OCI-LY7 (cell line): Measurements from ENCODE around the gene TMEM39B. TPM values are rescaled to one million over a fixed set of nuclear protein-coding genes. Genes with fewer than 3 reads are reported as not detected.

Experiments used
- BruUV-seq: library from RNA; stranded (reverse); fragments of 400-500 nt; replicated peaks from 2 replicates; lab custom pipeline; 2021; lab: Mats Ljungman, UMichigan
- CTCF ChIA-PET: fragments of 300-600 bp; sonication (Branson Sonifier 250); formaldehyde crosslinking; loops from one replicate; lab custom pipeline; 2022; ENCODE audit warnings: antibody characterized with exemption; ENCODE audit not compliant: unreplicated experiment; lab: Charles Lee
- POLR2A ChIA-PET: fragments of 300-600 bp; sonication (Branson Sonifier 250); formaldehyde crosslinking; loops from one replicate; lab custom pipeline; 2022; ENCODE audit warnings: antibody characterized with exemption; lab: Charles Lee
- DNase-seq: peaks from one replicate; pipeline ENCODE4 v3.0.0-alpha.2; 2015; ENCODE audit warnings: low spot score
- H2AFZ ChIP-seq: fragments of 200-600 bp; sonication (generic), shearing (Covaris generic); 2 replicates; pipeline ENCODE4 v1.6.1; 2014; ENCODE audit warnings: mild to moderate bottlenecking, antibody characterized with exemption, low read length, moderate library complexity
- H3K27ac ChIP-seq: fragments of 200-600 bp; sonication (generic); 2 replicates; pipeline ENCODE4 v1.5.1; 2014; ENCODE audit warnings: mixed run types, low read depth, mild to moderate bottlenecking, moderate library complexity, low read length, inconsistent platforms; ENCODE audit not compliant: poor library complexity, severe bottlenecking
- H3K36me3 ChIP-seq: fragments of 200-600 bp; sonication (generic); 2 replicates; pipeline ENCODE4 v1.6.1; 2014; ENCODE audit warnings: mild to moderate bottlenecking, antibody characterized with exemption, low read length, moderate library complexity, mixed read lengths; ENCODE audit not compliant: insufficient read depth
- H3K4me1 ChIP-seq: fragments of 200-600 bp; sonication (generic); 2 replicates; pipeline ENCODE4 v1.5.1; 2014; ENCODE audit warnings: mild to moderate bottlenecking, low read length; ENCODE audit not compliant: insufficient read depth, poor library complexity, severe bottlenecking
- H3K4me2 ChIP-seq: fragments of 200-600 bp; sonication (generic); 2 replicates; pipeline ENCODE4 v1.6.1; 2014; ENCODE audit warnings: mild to moderate bottlenecking, low read length
- H3K4me3 ChIP-seq: fragments of 200-600 bp; sonication (generic); 2 replicates; pipeline ENCODE4 v1.5.1; 2014; ENCODE audit warnings: mild to moderate bottlenecking, low read depth, low read length; ENCODE audit not compliant: poor library complexity, severe bottlenecking
- H3K79me2 ChIP-seq: fragments of 200-600 bp; sonication (generic); 2 replicates; pipeline ENCODE4 v1.6.1; 2016; ENCODE audit warnings: low read depth, mild to moderate bottlenecking, low read length, moderate library complexity, mixed read lengths; ENCODE audit not compliant: insufficient read depth
- H3K9me2 ChIP-seq: fragments of 200-600 bp; sonication (generic); 2 replicates; pipeline ENCODE4 v1.6.1; 2016; ENCODE audit warnings: mild to moderate bottlenecking, low read length, mixed read lengths; ENCODE audit not compliant: insufficient read depth
- H3K9me3 ChIP-seq: fragments of 200-600 bp; sonication (generic); 2 replicates; pipeline ENCODE4 v1.6.1; 2014; ENCODE audit warnings: mild to moderate bottlenecking, mixed run types, low read length, mixed read lengths
- H4K20me1 ChIP-seq: fragments of 200-600 bp; sonication (generic); 2 replicates; pipeline ENCODE4 v1.6.1; 2014; ENCODE audit warnings: mild to moderate bottlenecking, antibody characterized with exemption, low read length, moderate library complexity, mixed read lengths; ENCODE audit not compliant: insufficient read depth
- CTCF ChIP-seq: fragments of 200-600 bp; sonication (generic); conservative IDR thresholded peaks from 2 replicates; pipeline ENCODE4 v1.5.1; 2014; ENCODE audit warnings: mild to moderate bottlenecking, antibody characterized with exemption, low read length, moderate library complexity, mixed read lengths
- EZH2phosphoT487 ChIP-seq: fragments of 200-600 bp; sonication (generic); IDR thresholded peaks from 2 replicates; pipeline ENCODE4 v1.6.1; 2018; ENCODE audit warnings: low read depth, borderline replicate concordance, mild to moderate bottlenecking, mixed run types, antibody characterized with exemption, low read length, moderate library complexity, mixed read lengths
- intact Hi-C: fragments of 100-400 bp; cut with micrococcal nuclease; formaldehyde crosslinking; loops from one replicate; pipeline ENCODE4 v1.10.0; 2022; ENCODE audit not compliant: unreplicated experiment
- total RNA-seq, 2 experiments: library from RNA; depleted of rRNA in 1 of 2; stranded (reverse); fragments of >200 nt in 1 of 2; shearing (Covaris generic) in 1 of 2; gene quantifications; 2 replicates each; pipeline ENCODE4 v1.2.3, GENCODE V29; 2014 to 2022

The TMEM39B gene
- total RNA-seq, 2 experiments from 2014 or later: 11.3 to 35.9 TPM

GRCh38 chr1:32071758-32072621, 749 bp upstream of the TMEM39B start:
- peak overlapping the region; percentile 87 for H3K4me2 ChIP-seq
- DNase-seq: peak; percentile 21
- TSS peak; percentile 97 for BruUV-seq

GRCh38 chr1:32073299-32074229, 825 bp downstream of the TMEM39B start:
- H3K9me3 ChIP-seq: no peaks in the 10 kb centered on the region
- H3K36me3 ChIP-seq: peaks cover 40% of the 10 kb centered on the region
- intact Hi-C loops: loop anchor here (1.0 to 5.0 kb wide), 3 partner anchors 35 to 219 kb away; partner anchors contain the start of genes HDAC1 and KPNA6
- peak overlapping the region; percentile 87 for H3K4me2 ChIP-seq
- H3K9me2 ChIP-seq: no peaks in the 10 kb centered on the region
- no peak overlapping the region; the same call in 1 of the 2 replicates for H2AFZ ChIP-seq
- TF ChIP-seq CTCF (peak; percentile 66), EZH2phosphoT487 (no peak)
- ChIA-PET CTCF (interaction anchor here (1.2 to 1.5 kb wide), 2 partner anchors 20 to 35 kb away, joined by 4 to 6 read pairs; partner anchors contain the start of gene KPNA6), POLR2A (interaction anchor here (0.6 to 3.7 kb wide), 15 partner anchors 8 to 309 kb away, joined by 3 to 27 read pairs (median 5); partner anchors contain the start of genes CCDC28B, KPNA6 and TXLNA)
- peaks cover 22% of the 10 kb centered on the region for H3K4me1 ChIP-seq
- peak overlapping the region; percentile 77 for H3K4me3 ChIP-seq
- peak overlapping the region; percentile 81 for H3K27ac ChIP-seq
- TSS peak; percentile 61 for BruUV-seq
- peak; percentile 96 for DNase-seq
- peaks cover 15% of the 10 kb centered on the region for H3K79me2 ChIP-seq
- 0 out of 2 replicates have a peak, but pooled peaks cover 4% of the 10 kb centered on the region for H4K20me1 ChIP-seq

More at GRCh38 chr1:32071758-32072621, 749 bp upstream of the TMEM39B start:
- Histone ChIP-seq H4K20me1 (0 out of 2 replicates have a peak, but pooled peaks cover 4% of the 10 kb centered on the region), H3K9me2 (no peaks in the 10 kb centered on the region), H3K4me1 (peaks cover 22% of the 10 kb centered on the region), H3K36me3 (peaks cover 24% of the 10 kb centered on the region), H3K27ac (peak overlapping the region; percentile 81), H3K9me3 (no peaks in the 10 kb centered on the region), H2AFZ (peak overlapping the region; percentile 88), H3K79me2 (peaks cover 15% of the 10 kb centered on the region), H3K4me3 (peak overlapping the region; percentile 77)
- ChIA-PET CTCF (interaction anchor here (1.5 kb wide), 1 partner anchor 36 kb away, joined by 6 read pairs; the partner anchor contains the start of gene KPNA6), POLR2A (interaction anchor here (0.5 to 3.7 kb wide), 8 partner anchors 10 to 266 kb away, joined by 3 to 27 read pairs (median 4); partner anchors contain the start of genes CCDC28B and KPNA6)
- intact Hi-C loops: loop anchor here (1.0 to 5.0 kb wide), 3 partner anchors 109 to 745 kb away; partner anchors contain the start of genes HDAC1, S100PBP and YARS1
- TF ChIP-seq EZH2phosphoT487: no peak
- TF ChIP-seq CTCF: no peak
